GM23248 (cell line): ENCODE results near the gene RBM3. TPM values are rescaled to one million over a fixed set of nuclear protein-coding genes. Genes with fewer than 3 reads are reported as not detected.

Source experiments
- DNase-seq: peaks from one replicate; pipeline ENCODE4 v3.0.0-alpha.2; 2015
- H2AFZ ChIP-seq: fragments of 200-600 bp; sonication (generic); 2 replicates; pipeline ENCODE4 v1.6.1; 2016; ENCODE audit warnings: antibody characterized with exemption
- H3F3A ChIP-seq: fragments of 200-600 bp; sonication (generic); 2 replicates; pipeline ENCODE4 v1.6.1; 2016; ENCODE audit warnings: mild to moderate bottlenecking, antibody characterized with exemption, mixed run types; ENCODE audit not compliant: insufficient read depth
- H3K27ac ChIP-seq: fragments of 200-600 bp; sonication (generic); 2 replicates; pipeline ENCODE4 v1.5.1; 2016; ENCODE audit warnings: mild to moderate bottlenecking
- H3K27me3 ChIP-seq: fragments of 200-600 bp; sonication (generic); replicated peaks from 2 replicates; pipeline ENCODE4 v1.6.1; 2016; ENCODE audit warnings: mild to moderate bottlenecking; ENCODE audit not compliant: insufficient read depth
- H3K36me3 ChIP-seq: fragments of 200-600 bp; sonication (generic); 2 replicates; pipeline ENCODE4 v1.6.1; 2016; ENCODE audit warnings: low read depth, mild to moderate bottlenecking
- H3K4me1 ChIP-seq: fragments of 200-600 bp; sonication (generic); 2 replicates; pipeline ENCODE4 v1.6.1; 2016; ENCODE audit warnings: mild to moderate bottlenecking; ENCODE audit not compliant: insufficient read depth
- H3K4me2 ChIP-seq: fragments of 200-600 bp; sonication (generic); one replicate; pipeline ENCODE4 v1.6.1; 2016; ENCODE audit warnings: mild to moderate bottlenecking; ENCODE audit not compliant: unreplicated experiment
- H3K4me3 ChIP-seq: fragments of 200-600 bp; sonication (generic); 2 replicates; pipeline ENCODE4 v1.5.1; 2016; ENCODE audit warnings: mild to moderate bottlenecking
- H3K79me2 ChIP-seq: fragments of 200-600 bp; sonication (generic); 2 replicates; pipeline ENCODE4 v1.6.1; 2016; ENCODE audit warnings: mild to moderate bottlenecking; ENCODE audit not compliant: insufficient read depth
- H3K9ac ChIP-seq: fragments of 200-600 bp; sonication (generic); 2 replicates; pipeline ENCODE4 v1.6.1; 2016; ENCODE audit warnings: mild to moderate bottlenecking
- H3K9me2 ChIP-seq: fragments of 200-600 bp; sonication (generic); 2 replicates; pipeline ENCODE4 v1.6.1; 2016; ENCODE audit warnings: mixed run types, mild to moderate bottlenecking, moderate library complexity; ENCODE audit not compliant: insufficient read depth
- H3K9me3 ChIP-seq: fragments of 200-600 bp; sonication (generic); one replicate; pipeline ENCODE4 v1.6.1; 2017; ENCODE audit warnings: low read depth
- H4K20me1 ChIP-seq: fragments of 200-600 bp; sonication (generic); 2 replicates; pipeline ENCODE4 v1.6.0; 2016; ENCODE audit not compliant: insufficient read depth
- EZH2 ChIP-seq: fragments of 200-600 bp; sonication (generic); IDR thresholded peaks from 2 replicates; pipeline ENCODE4 v1.6.1; 2018; ENCODE audit warnings: antibody characterized with exemption, mild to moderate bottlenecking; ENCODE audit not compliant: insufficient read depth, poor library complexity, severe bottlenecking
- EZH2phosphoT487 ChIP-seq: fragments of 200-600 bp; sonication (generic); IDR thresholded peaks from 2 replicates; pipeline ENCODE4 v1.6.1; 2018; ENCODE audit warnings: antibody characterized with exemption, moderate library complexity, mild to moderate bottlenecking, low read depth; ENCODE audit not compliant: insufficient read depth
- WGBS, 2 experiments: methylation state at CpG; one replicate each; pipeline ENCODE4 v1.1.6; 2015 to 2017; ENCODE audit warnings: low lambda C conversion rate in 2 of 2, low coverage in 1 of 2; ENCODE audit errors: missing lambda C conversion rate in 2 of 2; 5-methylcytosine and 5-hydroxymethylcytosine counted together
- in situ Hi-C: fragments of 300-500 bp; cut with MboI; formaldehyde crosslinking; loops from 2 replicates; pipeline ENCODE4 v1.15.0; 2020
- polyA plus RNA-seq: library from polyadenylated mRNA; unstranded; fragments of >200 nt; fragmentation: Nextera tagmentation; extraction: Ambion mirVana; gene quantifications from 2 replicates; pipeline ENCODE4 v1.2.1, GENCODE V29; 2016
- total RNA-seq: library from RNA; depleted of rRNA; stranded (reverse); fragments of >200 nt; shearing (Covaris generic); gene quantifications from 2 replicates; pipeline ENCODE4 v1.2.3, GENCODE V29; 2014

RBM3 gene
- total and polyA plus RNA-seq, 2 experiments from 2014 or later: 143 to 188 TPM

- Histone ChIP-seq H3K4me2 (peak within 1 kb of the TSS; percentile 65), H3K9ac (peak within 1 kb of the TSS; percentile 97), H3K4me3 (peak within 1 kb of the TSS; percentile 82), H3K9me3 (no peaks in the 10 kb centered on the region), H3K27ac (peak within 1 kb of the TSS; percentile 98), H3K27me3 (no peaks in the 10 kb centered on the region), H3K79me2 (peaks cover 14% of the 10 kb centered on the region), H3K9me2 (no peaks in the 10 kb centered on the region), H2AFZ (peak within 1 kb of the TSS; percentile 74), H3K36me3 (no peaks in the 10 kb centered on the region), H3K4me1 (peaks cover 4% of the 10 kb centered on the region; the same call in 1 of the 2 replicates), H4K20me1 (no peaks in the 10 kb centered on the region), H3F3A (no peaks in the 10 kb centered on the region)
- in situ Hi-C loops: no loop called here
- no peak for TF ChIP-seq EZH2
- TF ChIP-seq EZH2phosphoT487: no peak
- 0 to 4% methylated on average over 37 to 46 of the region's 62 CpGs for WGBS, 2 experiments
- DNase-seq: peak; percentile 93
Measured at GRCh38 chrX:48597353-48598264, 23.3 kb downstream of the RBM3 start, which contains the start of gene WDR13. Gene WDR13, plus strand, starts transcription at chrX:48597492. Its CDS starts 505 bp downstream, at chrX:48597997.

GRCh38 chrX:48598614-48599013 is 24.3 kb downstream of the RBM3 start:
- Histone ChIP-seq H3K79me2 (peaks cover 14% of the 10 kb centered on the region), H3F3A (no peaks in the 10 kb centered on the region), H3K4me1 (no peaks in the 10 kb centered on the region), H4K20me1 (no peaks in the 10 kb centered on the region), H2AFZ (no peak overlapping the region), H3K9me3 (no peaks in the 10 kb centered on the region), H3K4me2 (peak overlapping the region; percentile 65), H3K9me2 (no peaks in the 10 kb centered on the region), H3K36me3 (no peaks in the 10 kb centered on the region), H3K27ac (peak overlapping the region; percentile 98; the same call in 1 of the 2 replicates), H3K4me3 (peak overlapping the region; percentile 82), H3K27me3 (no peaks in the 10 kb centered on the region), H3K9ac (peak overlapping the region; percentile 97)
- 90 to 91% methylated on average over 23 to 24 of the region's 25 CpGs for WGBS, 2 experiments
- no peak for DNase-seq
- in situ Hi-C loops: no loop called here
- no peak for TF ChIP-seq EZH2
- no peak for TF ChIP-seq EZH2phosphoT487

- TF ChIP-seq EZH2: no peak
- no peak for TF ChIP-seq EZH2phosphoT487
- in situ Hi-C loops: no loop called here
- WGBS, 2 experiments: 91 to 100% methylated on average over 1 to 20 of the region's 20 CpGs
- Histone ChIP-seq H3K27me3 (no peaks in the 10 kb centered on the region), H2AFZ (no peak overlapping the region), H3K4me1 (no peaks in the 10 kb centered on the region), H3K36me3 (no peaks in the 10 kb centered on the region), H3K27ac (no peak overlapping the region), H3K79me2 (peaks cover 14% of the 10 kb centered on the region), H3K9me2 (no peaks in the 10 kb centered on the region), H3K4me3 (no peak overlapping the region), H3K4me2 (no peak overlapping the region), H3K9ac (no peak overlapping the region), H3F3A (no peaks in the 10 kb centered on the region), H3K9me3 (no peaks in the 10 kb centered on the region), H4K20me1 (no peaks in the 10 kb centered on the region)
- DNase-seq: no peak
Measured at GRCh38 chrX:48599341-48599740, 25.1 kb downstream of the RBM3 start.

GRCh38 chrX:48600226-48600625 is 25.9 kb downstream of the RBM3 start:
- in situ Hi-C loops: no loop called here

More at GRCh38 chrX:48600226-48600625, 25.9 kb downstream of the RBM3 start:
- H3K27ac ChIP-seq: no peak overlapping the region
- H2AFZ ChIP-seq: no peak overlapping the region
- no peaks in the 10 kb centered on the region for H3F3A ChIP-seq
- no peak for TF ChIP-seq EZH2
- no peak for TF ChIP-seq EZH2phosphoT487
- no peaks in the 10 kb centered on the region for H3K9me2 ChIP-seq
- no peak overlapping the region for H3K4me2 ChIP-seq
- no peak overlapping the region for H3K4me3 ChIP-seq
- H3K9me3 ChIP-seq: no peaks in the 10 kb centered on the region
- DNase-seq: no peak
- 80 to 87% methylated on average over 1 to 9 of the region's 19 CpGs for WGBS, 2 experiments
- no peaks in the 10 kb centered on the region for H3K36me3 ChIP-seq
- no peak overlapping the region for H3K9ac ChIP-seq
- no peaks in the 10 kb centered on the region for H4K20me1 ChIP-seq
- H3K79me2 ChIP-seq: peaks cover 14% of the 10 kb centered on the region
- no peaks in the 10 kb centered on the region for H3K4me1 ChIP-seq
- H3K27me3 ChIP-seq: no peaks in the 10 kb centered on the region
